HFFc6 (cell line): ENCODE results near the gene RAB35. TPM values are rescaled to one million over a fixed set of nuclear protein-coding genes. Genes with fewer than 3 reads are reported as not detected.

Experiments
- DNase-seq: peaks from one replicate; pipeline ENCODE4 v3.0.0-alpha.2; 2018
- H3K27ac Mint-ChIP-seq: 2 replicates; pipeline ENCODE4 v1.8.0; 2020; ENCODE audit warnings: mild to moderate bottlenecking, mixed read lengths
- H3K27me3 Mint-ChIP-seq: 2 replicates; pipeline ENCODE4 v1.8.0; 2021; ENCODE audit warnings: mild to moderate bottlenecking, moderate library complexity, mixed read lengths; ENCODE audit not compliant: insufficient read depth
- H3K36me3 Mint-ChIP-seq: 2 replicates; pipeline ENCODE4 v1.8.0; 2021; ENCODE audit warnings: low read depth, mixed read lengths
- H3K4me1 Mint-ChIP-seq: 2 replicates; pipeline ENCODE4 v1.8.0; 2020; ENCODE audit warnings: low read depth, mixed read lengths
- H3K4me3 Mint-ChIP-seq: 2 replicates; pipeline ENCODE4 v1.8.0; 2020; ENCODE audit warnings: mild to moderate bottlenecking, moderate library complexity, mixed read lengths
- H3K9me3 Mint-ChIP-seq: 2 replicates; pipeline ENCODE4 v1.8.0; 2020; ENCODE audit warnings: mild to moderate bottlenecking, mixed read lengths
- total RNA-seq, 6 experiments: library from RNA; stranded (reverse); fragmentation: NEBNext Ultra II Directional; extraction: Animal tissue kit (Norgen Biotek cat#: 25700); gene quantifications; 2 replicates in 1 of 6; 3 replicates in 5 of 6; pipeline ENCODE4 v1.2.3, GENCODE V29; 2021
- TF ChIP-seq, protein P1 (sequence below): fragments of 200-600 bp; sonication (generic); IDR thresholded peaks from 2 replicates; pipeline ENCODE4 v1.5.0; 2021; ENCODE audit warnings: antibody characterized with exemption, mild to moderate bottlenecking

The RAB35 gene
- total RNA-seq, 6 experiments from 2014 or later = 50.5 to 62.0 (median 55.3) TPM

DNA sequence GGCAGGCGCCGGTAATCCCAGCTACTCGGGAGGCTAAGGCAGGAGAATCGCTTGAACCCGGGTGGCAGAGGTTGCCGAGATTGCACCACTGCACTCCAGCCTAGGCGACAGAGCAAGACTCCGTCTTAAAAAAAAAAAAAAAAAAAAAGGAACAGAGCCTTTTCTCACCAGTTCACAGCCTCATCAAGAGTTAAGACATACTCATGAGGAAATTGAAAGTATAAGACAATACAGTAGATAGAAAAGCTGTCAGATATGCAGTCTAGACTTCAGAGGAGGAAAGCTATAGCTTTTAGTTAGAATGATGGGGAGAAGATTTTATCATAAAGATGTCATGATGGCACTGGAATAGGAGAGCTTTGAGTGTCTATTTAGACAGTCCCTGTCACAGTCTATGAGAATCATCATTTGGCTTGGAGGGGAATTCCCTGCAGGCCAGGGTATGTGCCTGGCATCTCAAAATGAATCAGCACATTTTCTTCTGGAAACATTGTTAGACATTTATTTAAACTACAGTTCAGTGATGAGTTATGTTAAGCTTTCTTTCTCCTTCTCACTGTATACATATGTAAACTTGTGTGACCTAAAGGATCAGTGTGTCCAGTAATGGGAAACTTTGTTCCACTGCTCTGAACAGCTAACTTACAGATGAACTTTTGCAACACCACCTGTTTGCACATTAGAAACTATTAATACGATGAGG is 2.9 kb upstream of the RAB35 start:
- Mint-ChIP-seq H3K27ac (peak overlapping the region; percentile 82), H3K4me3 (peak overlapping the region; percentile 90), H3K9me3 (no peaks in the 10 kb centered on the region), H3K36me3 (peaks cover 20% of the 10 kb centered on the region), H3K27me3 (peaks cover 6% of the 10 kb centered on the region; the same call in 1 of the 2 replicates), H3K4me1 (peaks cover 56% of the 10 kb centered on the region)
- TF ChIP-seq, protein P1, sequence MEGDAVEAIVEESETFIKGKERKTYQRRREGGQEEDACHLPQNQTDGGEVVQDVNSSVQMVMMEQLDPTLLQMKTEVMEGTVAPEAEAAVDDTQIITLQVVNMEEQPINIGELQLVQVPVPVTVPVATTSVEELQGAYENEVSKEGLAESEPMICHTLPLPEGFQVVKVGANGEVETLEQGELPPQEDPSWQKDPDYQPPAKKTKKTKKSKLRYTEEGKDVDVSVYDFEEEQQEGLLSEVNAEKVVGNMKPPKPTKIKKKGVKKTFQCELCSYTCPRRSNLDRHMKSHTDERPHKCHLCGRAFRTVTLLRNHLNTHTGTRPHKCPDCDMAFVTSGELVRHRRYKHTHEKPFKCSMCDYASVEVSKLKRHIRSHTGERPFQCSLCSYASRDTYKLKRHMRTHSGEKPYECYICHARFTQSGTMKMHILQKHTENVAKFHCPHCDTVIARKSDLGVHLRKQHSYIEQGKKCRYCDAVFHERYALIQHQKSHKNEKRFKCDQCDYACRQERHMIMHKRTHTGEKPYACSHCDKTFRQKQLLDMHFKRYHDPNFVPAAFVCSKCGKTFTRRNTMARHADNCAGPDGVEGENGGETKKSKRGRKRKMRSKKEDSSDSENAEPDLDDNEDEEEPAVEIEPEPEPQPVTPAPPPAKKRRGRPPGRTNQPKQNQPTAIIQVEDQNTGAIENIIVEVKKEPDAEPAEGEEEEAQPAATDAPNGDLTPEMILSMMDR = no peak
- DNase-seq = peak; percentile 73

DNA sequence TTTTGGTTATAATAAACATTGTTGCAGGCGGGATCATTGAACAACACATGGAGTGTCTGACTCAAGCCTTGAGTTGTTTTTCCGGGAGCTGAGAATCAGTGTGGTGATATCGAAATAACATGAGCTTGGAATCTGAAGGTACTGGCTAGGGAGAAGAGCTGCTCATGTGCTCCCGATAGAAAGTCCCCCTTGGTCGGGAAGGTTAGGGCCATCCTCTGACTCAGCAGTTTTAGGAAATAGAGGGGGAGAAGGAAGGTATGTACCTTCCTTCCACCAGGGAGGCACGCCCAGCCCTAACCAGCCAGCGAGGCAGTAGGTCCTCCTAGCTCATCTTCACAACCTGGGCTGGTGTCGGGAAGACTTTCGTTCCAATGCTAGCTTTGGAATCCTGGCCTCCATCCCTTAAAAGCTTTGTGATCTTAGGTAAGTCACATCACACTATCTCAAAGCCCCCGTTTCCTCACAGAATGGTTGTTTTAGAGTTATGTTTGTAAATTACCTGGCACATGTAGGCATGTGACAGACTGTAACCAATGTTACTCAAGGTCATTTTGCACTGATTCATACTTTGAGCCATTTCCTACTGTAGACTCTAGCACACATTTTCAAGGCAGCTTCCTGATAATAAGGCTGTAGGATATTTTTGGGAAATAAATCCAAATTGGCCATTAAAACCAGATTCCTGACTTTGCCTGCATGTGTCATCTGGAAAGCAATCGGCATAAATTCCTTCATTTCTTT is 1.9 kb upstream of the RAB35 start:
- Mint-ChIP-seq H3K4me3 (peak overlapping the region; percentile 90), H3K27ac (peak overlapping the region; percentile 82), H3K4me1 (peaks cover 58% of the 10 kb centered on the region), H3K36me3 (peaks cover 20% of the 10 kb centered on the region), H3K27me3 (peaks cover 6% of the 10 kb centered on the region; the same call in 1 of the 2 replicates), H3K9me3 (no peaks in the 10 kb centered on the region)
- DNase-seq = peak; percentile 73
- TF ChIP-seq, protein P1 = no peak

DNA sequence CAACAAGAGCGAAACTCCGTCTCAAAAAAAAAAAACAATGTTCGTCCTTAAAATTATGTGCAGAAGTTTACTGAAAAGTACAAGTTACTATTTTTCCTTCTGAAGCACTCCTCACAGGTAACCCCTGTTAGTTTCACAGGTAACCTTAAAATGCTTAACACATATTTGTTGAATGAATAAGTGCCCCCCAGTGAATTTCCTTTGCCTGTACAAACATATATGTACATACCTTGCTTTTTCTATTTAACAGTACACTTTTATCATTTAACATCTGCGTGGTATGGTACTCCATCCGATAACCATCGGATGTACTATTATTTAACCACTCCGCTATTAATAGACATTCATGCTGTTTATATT is 1.4 kb upstream of the RAB35 start:
- H3K9me3 Mint-ChIP-seq = no peaks in the 10 kb centered on the region
- peaks cover 58% of the 10 kb centered on the region for H3K4me1 Mint-ChIP-seq
- H3K36me3 Mint-ChIP-seq = peaks cover 25% of the 10 kb centered on the region
- TF ChIP-seq, protein P1 = no peak
- peaks cover 6% of the 10 kb centered on the region; the same call in 1 of the 2 replicates for H3K27me3 Mint-ChIP-seq
- peak overlapping the region; percentile 82 for H3K27ac Mint-ChIP-seq
- no peak for DNase-seq
- peak overlapping the region; percentile 90 for H3K4me3 Mint-ChIP-seq

DNA sequence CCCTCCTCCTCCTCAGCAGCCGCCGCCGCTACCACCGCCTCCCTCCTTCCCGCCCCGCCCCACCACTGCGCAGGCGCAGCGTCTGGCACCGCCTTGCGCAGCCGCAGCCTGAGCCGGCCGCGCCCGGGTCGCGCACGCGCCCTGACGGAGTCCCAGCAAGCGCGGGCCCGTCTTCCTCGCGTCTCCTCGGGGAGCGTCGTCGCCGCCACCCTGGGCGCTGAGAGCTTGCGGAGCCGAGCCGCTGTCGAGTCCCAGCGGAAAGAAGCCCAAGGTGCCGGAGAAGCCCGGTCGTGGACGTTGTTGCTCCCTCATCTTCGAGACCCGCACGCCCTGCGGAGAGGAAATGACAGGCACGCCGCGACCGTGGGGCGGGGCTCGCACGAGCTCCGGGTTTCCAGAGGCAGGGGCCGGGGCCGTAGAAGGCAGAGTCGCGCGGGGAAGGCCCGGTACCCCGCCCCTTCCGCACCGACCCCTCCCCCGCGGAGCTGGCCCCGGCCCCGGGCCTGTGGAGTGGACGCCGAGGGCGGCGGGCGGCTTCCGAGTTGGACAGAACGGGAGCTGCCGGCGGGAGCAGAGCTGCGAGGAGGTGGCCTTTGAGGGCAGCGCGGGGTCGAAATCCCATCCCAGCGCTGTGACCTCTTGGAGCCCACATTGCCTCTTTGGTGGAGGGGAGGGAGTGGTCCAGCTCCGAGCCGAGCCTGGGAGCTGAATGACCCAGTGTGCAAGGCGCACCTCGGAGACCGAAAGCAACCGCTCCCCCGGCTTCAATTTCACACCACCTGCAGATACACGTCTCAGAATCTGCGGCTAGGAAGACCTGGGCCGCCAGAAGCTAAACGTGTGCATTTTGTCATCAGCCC is 469 bp upstream of the RAB35 start:
- DNase-seq = peak; percentile 93
- peak overlapping the region; percentile 90 for H3K4me3 Mint-ChIP-seq
- no peaks in the 10 kb centered on the region for H3K9me3 Mint-ChIP-seq
- TF ChIP-seq, protein P1 = no peak
- peaks cover 25% of the 10 kb centered on the region for H3K36me3 Mint-ChIP-seq
- H3K27ac Mint-ChIP-seq = peak overlapping the region; percentile 82
- peaks cover 5% of the 10 kb centered on the region; the same call in 1 of the 2 replicates for H3K27me3 Mint-ChIP-seq
- peaks cover 58% of the 10 kb centered on the region for H3K4me1 Mint-ChIP-seq

DNA sequence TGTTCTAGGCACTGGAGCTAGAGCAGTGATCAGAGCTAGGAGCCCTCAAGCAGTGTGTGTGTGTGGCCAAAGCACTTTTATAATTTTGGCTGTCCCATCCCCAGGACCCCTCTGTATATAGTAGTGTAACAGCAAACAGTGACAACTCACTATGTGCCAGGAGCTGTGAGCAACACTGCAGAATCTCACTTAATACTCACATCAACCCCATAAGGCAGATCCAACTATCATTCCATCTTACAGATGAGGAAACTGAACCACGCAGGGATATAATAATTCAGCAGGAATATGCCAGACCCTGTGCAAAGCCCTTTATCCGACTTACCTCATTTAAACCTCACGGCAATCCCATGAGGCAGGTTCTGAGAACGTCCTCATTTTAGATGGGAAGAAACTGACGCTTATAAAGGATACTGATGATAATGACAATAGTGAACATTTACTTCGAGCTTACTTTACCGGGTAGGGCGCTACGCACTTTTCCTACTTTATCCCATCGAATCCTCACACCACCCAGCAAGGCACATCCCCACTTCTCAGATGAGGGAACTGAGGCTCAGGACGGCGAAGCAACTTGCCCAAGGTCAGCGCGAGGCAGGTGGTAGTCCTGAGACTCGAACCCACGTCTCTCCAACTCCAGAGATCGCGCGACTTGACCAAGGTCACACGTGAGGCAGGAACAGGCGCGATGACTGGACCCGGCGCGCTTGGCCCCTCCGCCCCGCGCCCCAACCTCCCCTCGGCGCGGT is 687 bp downstream of the RAB35 start:
- peak overlapping the region; percentile 97 for H3K27ac Mint-ChIP-seq
- H3K27me3 Mint-ChIP-seq = peaks cover 2% of the 10 kb centered on the region
- DNase-seq = peak; percentile 28
- H3K36me3 Mint-ChIP-seq = peaks cover 25% of the 10 kb centered on the region
- H3K4me1 Mint-ChIP-seq = peaks cover 54% of the 10 kb centered on the region
- no peaks in the 10 kb centered on the region for H3K9me3 Mint-ChIP-seq
- TF ChIP-seq, protein P1 = no peak
- H3K4me3 Mint-ChIP-seq = peak overlapping the region; percentile 100
